Mammary epithelial cell (primary cell): ENCODE measurements around the gene PFDN4.

ENCODE experiments used
- EZH2 ChIP-seq: IDR thresholded peaks from 2 replicates; pipeline ENCODE4 v1.6.1; 2012; ENCODE audit warnings: low read length, inconsistent platforms, borderline replicate concordance
- TF ChIP-seq, protein P1 (sequence below), 2 donors: IDR thresholded peaks in 1 of 2; conservative IDR thresholded peaks in 1 of 2; 2 replicates each; pipeline ENCODE4 v1.5.1; 2011 to 2012; ENCODE audit warnings: inconsistent platforms in 2 of 2, low read length in 2 of 2, mild to moderate bottlenecking in 2 of 2, control low read depth in 1 of 2, low read depth in 1 of 2; ENCODE audit not compliant: insufficient read depth in 1 of 2; ENCODE audit errors: extremely low read depth in 1 of 2

DNA sequence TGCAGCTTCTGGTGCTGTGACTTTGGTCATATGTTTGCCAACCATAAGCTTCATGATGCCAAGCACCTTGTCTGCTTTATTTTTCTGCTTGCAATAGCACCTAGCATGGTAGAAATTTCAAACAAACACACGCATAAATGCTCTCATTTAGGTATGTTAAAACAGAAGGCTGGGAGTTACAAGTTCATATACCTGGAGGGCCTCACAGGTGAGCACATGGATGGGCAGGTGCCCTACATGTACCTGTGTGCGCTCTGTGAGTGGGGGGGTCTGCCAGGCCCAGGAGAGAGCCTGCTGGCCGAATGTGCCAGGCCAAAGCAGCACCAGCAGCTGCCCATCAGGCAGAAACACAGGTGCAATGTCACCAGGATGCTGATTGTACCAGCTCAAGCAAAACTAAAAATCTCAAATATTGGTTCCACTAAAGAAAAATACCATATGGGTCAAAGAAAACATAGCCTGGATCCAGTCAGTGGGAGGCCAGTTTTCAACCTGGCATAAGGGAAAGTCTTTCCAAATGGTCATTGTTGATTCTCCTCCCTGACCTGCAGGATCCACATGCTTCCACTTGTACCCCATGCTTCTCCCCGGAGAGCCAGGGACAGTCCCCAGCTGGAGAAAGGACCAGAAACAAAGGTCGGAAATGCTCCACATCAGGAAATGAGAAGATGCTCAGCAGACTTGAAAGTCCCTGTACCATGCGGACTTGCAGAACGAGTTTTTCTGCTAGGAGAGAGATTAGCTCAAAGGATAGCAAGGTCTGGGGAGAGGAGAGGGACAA lies 7.2 kb upstream of the PFDN4 start:
- TF ChIP-seq, protein P1, sequence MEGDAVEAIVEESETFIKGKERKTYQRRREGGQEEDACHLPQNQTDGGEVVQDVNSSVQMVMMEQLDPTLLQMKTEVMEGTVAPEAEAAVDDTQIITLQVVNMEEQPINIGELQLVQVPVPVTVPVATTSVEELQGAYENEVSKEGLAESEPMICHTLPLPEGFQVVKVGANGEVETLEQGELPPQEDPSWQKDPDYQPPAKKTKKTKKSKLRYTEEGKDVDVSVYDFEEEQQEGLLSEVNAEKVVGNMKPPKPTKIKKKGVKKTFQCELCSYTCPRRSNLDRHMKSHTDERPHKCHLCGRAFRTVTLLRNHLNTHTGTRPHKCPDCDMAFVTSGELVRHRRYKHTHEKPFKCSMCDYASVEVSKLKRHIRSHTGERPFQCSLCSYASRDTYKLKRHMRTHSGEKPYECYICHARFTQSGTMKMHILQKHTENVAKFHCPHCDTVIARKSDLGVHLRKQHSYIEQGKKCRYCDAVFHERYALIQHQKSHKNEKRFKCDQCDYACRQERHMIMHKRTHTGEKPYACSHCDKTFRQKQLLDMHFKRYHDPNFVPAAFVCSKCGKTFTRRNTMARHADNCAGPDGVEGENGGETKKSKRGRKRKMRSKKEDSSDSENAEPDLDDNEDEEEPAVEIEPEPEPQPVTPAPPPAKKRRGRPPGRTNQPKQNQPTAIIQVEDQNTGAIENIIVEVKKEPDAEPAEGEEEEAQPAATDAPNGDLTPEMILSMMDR (conservative IDR thresholded peaks at IDR 0.05 in 1 of 2, IDR thresholded peaks at IDR 0.05 in 1 of 2; ENCODE audit: extremely low read depth in 1 of 2, insufficient read depth in 1 of 2, low read depth in 1 of 2, low read length in 2 of 2), result no peak
- TF ChIP-seq EZH2, result no peak
